Esophagus mucosa (tissue), 1 donor: Measurements from ENCODE around the gene UBASH3B. TPM values are rescaled to one million over a fixed set of nuclear protein-coding genes. Genes with fewer than 3 reads are reported as not detected.
"Not testable (repeated sequence)": the region's sequence is repeated elsewhere in the genome, so short reads cannot be mapped to it uniquely, and the experiment has no call there.

Experiments used
- ATAC-seq: fragments of 200-7000 bp; cut with Tn5 transposase; one replicate; pipeline ENCODE4 v1.9.1; 2020
- total RNA-seq: library from RNA; stranded (reverse); gene quantifications from one replicate; pipeline ENCODE4 v1.2.4, GENCODE V29; 2023
- donor health status: DM: yes; HTN: yes; CAD: no.

UBASH3B gene, protein sequence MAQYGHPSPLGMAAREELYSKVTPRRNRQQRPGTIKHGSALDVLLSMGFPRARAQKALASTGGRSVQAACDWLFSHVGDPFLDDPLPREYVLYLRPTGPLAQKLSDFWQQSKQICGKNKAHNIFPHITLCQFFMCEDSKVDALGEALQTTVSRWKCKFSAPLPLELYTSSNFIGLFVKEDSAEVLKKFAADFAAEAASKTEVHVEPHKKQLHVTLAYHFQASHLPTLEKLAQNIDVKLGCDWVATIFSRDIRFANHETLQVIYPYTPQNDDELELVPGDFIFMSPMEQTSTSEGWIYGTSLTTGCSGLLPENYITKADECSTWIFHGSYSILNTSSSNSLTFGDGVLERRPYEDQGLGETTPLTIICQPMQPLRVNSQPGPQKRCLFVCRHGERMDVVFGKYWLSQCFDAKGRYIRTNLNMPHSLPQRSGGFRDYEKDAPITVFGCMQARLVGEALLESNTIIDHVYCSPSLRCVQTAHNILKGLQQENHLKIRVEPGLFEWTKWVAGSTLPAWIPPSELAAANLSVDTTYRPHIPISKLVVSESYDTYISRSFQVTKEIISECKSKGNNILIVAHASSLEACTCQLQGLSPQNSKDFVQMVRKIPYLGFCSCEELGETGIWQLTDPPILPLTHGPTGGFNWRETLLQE
- 13.9 TPM for total RNA-seq

DNA sequence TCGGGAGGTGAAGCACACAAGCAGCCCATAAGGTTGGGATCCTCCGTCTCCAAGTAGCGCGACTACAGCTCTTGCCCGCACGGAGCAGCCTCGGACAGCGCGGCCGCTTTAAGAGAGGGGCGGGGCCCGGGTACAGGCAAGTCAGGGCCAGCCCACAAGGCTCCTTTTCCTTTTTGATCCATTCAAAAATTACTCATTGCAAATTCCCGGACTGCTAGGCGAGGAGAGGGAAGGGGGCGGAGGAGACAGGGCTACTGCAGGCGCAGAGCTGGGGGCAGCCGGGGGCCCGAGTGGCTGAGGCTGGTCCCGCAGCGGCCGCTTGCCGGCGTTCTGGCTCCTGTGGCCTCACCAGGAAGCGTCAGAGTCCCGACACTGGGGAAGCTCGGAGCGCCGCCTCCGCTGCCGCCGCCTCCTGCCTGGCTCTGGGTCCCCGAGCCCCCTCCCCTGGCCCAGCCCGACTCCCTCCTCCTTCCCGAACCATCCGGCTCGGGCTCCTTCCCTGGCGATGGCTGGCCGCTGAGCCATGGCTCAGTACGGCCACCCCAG lies at the start of gene UBASH3B:
UBASH3B (plus strand) TSS at position 196 of the 546 bp plus-strand sequence; CDS start at position 524, 328 bp downstream.
- ATAC-seq: peak; percentile 87

DNA sequence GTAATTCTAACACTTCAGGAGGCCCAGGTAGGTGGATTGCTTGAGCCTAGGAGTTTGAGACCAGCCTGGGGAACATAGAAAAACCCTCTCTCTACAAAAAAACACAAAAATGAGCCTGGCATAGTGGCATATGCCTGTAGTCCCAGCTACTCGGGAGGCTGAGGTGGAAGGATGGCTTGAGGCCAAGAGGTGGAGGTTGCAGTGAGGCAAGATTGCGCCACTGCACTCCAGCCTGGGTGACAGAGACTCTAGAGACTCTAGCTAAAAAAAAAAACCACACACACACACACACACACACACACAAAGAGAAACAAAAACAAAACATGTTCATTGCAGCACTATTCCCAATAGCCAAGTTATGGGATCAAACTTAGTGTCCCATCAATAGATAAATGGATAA lies 48.4 kb upstream of the UBASH3B start:
- not testable (repeated sequence) for ATAC-seq

DNA sequence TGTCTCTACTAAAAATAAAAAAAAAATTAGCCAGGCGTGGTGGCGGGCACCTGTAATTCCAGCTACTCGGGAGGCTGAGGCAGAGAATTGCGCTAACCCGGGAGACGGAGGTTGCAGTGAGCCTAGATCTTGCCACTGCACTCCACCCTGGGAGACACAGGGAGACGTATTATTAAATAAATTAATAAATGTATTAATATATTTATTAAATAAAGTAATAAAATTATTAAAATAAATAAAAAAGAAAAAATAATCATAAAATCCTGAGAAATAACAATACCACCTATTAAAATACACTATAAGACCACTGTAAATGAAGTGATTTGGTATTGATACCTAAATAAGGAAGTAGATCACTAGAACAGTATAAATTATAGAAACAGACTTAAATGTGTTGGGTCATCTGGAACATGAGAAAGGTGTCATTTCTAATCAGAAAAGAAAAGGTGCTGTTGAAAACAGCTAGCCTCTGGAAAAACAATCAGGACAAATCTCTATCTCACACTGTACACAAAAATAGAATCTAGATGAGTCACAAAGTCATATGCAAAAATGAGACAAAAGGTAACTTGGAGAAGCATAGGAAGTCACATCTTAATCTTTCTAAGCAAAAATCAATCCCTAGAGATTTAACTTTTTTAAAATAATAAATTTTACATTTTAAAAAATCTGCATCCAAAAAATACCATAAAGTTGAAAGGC lies 43.2 kb upstream of the UBASH3B start:
- no peak for ATAC-seq

DNA sequence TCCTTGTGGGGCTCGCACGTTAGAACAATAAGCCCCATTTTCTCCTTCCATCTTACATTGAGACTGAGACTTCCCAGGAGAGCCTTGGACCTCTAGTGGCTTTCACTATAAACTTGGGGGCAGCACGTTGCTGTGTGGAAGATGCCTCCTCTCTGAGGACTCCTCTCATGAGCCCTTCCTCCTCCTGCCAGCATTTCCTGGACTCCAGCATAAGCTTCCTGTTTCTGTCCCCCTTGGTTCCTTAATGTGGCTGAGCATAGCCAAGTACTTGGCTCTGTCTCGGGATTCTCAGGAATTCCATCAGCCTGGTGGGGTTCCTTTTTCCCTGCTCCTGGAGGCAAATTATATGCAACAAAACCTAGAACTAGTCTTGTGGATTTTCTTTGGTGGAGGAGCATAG lies 38.8 kb upstream of the UBASH3B start:
- no peak for ATAC-seq

DNA sequence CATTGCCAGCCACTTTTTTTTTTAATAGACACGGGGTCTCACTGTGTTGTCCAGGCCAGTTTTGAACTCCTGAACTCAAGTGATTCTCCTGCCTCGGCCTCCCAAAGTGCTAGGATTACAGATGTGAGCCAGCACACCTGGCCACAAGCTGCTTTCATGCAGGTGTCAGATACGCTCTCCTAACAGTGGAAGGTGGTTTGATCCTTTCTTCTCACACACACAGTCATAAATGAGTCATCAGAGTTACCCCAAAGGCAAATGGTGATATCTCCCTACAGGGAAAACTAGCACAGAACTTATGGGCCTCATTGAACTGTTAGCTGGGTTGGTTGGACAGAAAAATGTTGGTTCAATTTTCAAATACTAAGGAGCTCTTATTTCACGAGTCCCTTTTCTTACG lies 38.2 kb upstream of the UBASH3B start:
- no peak for ATAC-seq

DNA sequence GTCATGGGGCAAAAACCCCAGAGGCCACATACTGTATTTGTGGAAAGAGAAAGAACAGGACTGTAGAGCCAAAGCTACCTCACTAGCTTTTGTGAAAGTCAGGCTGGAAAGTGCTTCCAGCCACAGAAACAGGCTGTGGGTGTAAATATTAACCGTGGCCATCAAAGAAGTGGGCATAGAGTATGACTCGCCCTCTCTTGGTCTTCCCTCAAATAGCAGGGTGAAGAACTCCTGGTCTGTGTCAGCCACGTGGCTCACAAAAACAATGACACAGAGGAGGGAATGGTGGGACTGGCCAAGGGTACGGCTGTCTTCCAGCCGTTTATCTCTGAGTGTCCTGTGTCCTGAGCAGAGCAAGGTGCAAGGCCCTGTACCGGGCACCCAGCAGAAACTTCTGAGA lies 37.6 kb upstream of the UBASH3B start:
- no peak for ATAC-seq

DNA sequence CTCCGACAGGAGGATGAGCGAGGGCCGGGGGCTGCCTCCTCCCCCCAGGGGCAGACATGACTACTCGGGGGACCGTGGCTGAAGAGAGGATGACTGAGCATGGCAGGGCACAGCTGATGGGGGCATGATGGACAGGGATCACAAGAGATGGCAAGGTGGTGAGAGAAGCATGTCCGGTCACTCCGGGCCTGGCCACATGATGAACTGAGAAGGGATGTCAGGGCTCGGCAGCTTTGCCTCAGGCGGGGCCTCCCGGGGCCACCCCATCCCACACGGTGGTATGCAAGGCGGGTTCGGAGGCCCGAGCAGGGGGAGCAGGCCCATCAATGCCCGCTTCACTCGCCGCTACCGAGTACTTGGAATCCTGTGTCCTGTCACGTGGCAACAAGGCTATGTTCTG lies 36.6 kb upstream of the UBASH3B start:
- no peak for ATAC-seq

DNA sequence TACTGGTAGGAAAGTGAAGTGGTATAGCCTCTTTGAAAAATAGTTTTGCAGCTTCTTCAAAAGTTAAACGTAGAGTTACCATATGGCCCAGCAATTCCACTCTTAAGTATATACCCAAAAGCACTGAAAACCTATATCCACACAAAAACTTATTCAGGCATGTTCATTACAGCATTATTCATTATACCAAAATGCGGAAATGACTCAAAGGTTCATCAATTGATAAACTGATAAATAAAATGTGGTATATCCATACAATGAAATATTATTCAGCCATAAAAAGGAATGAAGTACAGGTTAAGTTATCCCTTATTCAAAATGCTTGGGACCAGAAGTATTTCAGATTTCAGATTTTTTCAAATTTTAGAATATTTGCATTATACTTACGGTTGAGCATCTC lies 35.8 kb upstream of the UBASH3B start:
- ATAC-seq: no peak

DNA sequence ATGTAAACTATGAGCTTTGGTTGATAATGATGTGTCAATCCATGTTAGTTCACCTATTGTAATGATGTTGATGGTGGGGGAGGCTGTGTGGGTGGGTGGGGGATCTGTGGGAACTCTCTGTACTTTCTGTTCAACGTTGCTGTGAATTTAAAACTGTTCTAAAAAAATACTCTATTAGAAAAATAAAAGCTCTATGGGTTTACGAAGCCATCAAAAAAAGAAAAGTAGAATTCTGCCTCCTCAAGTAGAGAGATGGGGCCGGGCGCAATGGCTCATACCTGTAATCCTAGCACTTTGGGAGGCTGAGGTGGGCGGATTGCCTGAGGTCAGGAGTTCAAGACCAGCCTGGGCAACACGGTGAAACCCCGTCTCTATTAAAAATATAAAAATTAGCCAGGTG lies 30.0 kb upstream of the UBASH3B start:
- ATAC-seq: not testable (repeated sequence)

DNA sequence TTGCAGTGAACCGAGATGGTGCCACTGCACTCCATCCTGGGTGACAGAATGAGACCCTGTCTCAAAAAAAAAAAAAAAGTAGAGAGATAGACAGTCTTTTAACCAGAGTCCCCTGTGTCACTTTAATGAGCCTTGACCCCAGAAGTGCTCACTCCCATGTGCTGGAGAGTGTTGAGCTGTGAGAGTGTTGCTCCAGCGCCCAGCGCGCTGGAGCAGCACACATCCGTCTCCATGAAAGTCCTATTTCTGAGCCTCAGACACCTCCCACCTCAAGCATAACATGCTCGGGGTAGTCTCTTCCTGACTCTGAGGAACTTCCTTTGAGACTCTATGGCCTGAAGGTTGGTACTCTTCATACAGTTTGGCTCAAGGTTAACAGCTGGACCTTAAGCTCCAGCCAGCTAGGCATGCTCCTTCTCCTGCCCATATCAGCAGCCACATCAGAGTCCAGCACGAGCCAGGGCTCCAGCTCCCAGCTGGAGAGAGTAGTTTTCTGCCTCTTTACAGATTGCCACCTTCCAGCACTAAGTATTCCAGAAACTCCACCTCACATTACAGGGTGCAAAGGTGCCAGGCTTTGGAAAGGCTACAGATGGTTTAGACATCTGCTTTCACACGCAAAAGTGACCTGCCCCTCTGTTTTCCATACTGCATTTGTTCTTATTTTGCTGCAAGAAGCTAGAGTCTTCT lies 29.4 kb upstream of the UBASH3B start:
- no peak for ATAC-seq

DNA sequence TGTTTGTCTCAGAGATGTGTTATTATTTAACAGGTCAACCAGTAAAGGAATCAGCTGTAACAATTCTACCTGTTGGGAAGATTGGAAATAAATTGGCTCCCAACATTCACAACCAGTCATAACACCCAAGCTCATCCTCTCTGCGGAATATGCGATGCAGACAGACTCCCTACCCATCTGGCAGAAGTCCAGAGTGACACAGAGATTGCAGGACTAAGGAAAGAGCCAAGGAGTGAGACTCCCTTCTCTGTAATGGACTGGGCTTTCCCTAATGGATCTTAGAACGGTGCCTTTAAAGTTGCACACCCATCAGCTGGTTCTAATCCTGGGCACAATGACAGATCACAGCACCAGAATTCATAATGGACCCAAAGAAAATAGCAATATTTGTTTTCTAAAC lies 27.8 kb upstream of the UBASH3B start:
- ATAC-seq: no peak

DNA sequence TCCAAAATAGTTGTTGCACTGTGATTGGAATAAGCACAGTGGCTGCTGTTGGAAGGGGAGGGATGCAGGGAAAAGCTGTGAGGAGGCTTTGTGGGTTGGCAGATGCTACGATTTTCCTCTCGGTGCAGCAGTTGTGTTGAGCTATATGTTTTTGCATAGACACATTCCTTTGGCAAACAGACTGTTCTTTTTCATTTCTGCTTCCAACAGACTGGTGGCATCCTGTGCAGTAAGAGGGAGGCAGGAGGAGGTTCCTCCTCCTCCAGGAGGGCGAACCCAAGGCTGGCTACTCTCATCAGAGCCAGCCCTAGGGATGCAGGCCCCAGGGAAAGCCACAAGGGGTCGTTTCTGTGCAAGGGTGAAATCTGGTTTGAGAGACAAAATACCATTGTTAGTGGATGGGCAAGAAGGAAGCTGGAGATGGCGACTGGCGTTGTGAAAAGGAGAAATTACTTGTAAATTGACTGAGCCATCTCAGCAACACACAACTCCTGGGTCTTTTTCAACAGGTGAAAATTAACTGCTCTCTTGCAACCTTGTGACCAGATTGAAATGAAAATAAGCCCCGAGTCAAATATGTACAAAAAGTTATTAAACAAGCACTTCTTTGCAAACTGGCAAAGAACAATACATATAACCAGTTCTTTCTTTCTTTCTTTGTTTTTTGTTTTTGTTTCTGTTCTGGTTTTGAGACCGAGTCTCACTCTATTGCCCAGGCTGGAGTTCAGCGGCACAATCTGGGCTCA lies 26.5 kb upstream of the UBASH3B start:
- ATAC-seq: peak; percentile 57

DNA sequence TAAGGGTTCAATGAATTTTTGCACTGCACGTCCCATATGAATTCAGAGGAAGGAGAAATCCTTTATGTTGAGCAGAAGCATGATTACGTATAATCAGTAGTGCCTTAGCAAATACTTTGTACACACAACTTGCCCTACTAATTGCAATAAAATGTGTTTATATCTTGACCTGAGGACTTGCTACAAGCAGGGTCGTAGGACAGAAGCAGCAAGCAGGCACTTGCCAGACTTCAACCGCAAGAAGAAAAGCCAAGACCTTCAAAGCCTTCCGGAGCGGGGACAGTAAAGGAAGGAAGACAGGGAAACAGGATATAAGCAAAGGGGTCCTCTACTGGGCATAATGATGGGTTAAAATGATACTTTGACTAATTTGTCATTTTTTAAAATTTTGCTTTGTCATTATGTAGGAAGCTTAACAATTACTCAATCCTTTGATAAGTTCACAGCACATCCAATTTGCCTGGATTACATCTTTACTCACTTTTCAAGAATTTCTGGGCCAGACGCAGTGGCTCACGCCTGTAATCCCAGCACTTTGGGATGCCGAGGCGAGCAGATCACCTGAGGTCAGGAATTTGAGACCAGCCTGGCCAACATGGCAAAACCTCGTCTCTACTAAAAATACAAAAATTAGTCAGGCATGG lies 23.2 kb upstream of the UBASH3B start:
- ATAC-seq: no peak

DNA sequence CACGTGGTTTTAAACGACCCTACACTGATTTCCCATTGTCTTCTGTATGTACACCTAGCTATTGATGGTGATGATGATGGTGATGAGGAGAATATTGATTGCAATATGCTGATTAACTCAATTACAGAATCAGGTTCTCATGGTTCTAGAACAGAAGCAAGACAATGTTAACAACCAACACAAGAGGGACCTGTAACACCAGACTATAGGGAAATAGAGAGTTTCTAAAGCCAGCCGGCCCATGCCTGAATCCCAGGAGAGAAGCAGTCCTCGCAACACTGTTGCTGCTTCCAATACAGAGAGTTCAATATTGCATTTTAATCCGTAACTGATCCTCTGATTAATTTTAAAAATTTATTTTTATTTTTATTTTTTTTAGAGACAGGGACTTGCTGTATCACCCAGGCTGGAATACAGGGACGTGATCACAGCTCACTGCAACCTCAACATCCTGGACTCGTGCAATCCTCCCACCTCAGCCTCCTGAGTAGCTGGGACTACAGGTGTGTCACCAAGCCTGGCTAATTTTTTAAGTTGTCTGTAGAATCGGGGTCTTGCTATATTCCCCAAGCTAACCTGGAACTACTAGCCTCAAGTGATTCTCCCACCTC lies 22.2 kb upstream of the UBASH3B start:
- peak; percentile 66 for ATAC-seq

DNA sequence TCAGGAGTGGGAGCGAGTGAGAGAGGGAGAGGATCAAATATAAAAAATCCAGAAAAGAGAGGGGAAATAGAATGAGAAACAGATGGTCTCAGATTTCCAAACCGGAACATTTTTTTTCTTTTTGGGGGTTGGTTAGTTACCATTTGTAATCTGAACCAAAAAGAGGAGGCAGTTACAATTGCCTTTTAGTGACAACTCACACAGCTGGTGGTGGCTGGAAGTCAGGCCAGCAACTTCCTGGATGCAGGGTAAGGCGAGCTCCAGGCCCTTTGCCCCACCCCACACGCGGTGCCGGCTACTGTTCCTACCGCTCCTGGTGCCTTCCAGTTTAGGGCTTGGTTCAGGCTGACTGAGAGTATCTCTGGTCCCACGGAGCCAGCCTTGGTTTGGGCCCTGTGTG lies 21.0 kb upstream of the UBASH3B start:
- peak; percentile 39 for ATAC-seq

DNA sequence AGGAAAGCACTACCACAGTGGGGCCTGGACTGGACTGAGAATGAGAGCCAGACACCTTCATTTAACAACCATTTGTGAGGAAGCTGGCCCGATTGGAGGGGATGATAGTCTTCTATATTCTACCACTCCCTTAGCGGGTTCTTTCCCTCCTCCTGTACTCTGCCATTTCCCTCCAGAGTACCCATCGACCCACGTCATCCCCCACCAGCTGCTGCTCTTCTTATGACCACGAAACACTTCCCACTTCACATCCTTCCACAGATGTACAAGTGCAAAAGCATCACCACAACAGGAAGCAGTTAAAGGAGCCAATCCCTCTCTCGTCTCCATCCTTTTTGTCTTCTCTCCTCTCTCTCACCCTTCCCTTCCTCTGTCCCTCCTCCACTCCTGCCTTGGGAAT lies 18.0 kb upstream of the UBASH3B start:
- no peak for ATAC-seq

DNA sequence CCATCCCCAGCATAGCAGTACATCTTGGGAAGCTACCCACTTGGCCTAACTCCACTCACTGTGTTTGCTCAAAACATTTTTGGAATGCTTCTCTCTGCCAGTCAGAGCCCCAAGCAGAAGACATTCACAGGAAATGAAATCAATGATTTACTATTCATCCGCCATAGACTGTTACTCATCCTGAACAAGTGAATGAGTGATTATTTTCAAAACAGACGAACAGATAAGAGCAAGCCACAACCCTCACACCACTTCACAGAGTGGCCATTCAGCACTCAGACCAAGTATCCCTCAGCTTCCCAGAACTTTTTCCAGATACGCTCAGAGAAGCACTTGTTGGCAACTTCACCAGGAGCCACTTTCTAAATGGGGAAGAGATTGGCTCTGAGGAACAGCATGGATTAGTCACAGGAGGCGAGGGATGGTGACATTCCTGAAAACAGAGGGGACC lies 13.0 kb upstream of the UBASH3B start:
- ATAC-seq: no peak

DNA sequence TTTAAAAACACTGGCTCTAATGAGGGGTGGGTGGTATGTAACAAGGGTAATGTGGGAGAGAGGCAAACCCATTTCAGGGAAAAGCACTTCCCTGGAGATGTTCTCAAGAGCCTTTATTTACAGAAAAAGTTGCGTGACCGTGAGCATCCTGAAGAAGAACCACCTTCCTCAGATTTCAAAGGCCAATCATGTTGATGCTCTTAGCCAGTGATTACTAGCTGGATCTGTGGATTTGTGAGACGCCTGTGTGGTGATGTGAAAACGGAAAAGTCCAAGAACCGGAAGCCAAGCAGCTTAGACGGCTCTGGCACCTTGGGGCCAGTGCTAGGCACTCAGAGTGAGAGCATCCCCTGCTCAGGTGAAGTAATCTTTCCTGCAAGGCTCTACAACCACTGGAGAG lies 12.6 kb upstream of the UBASH3B start:
- no peak for ATAC-seq

DNA sequence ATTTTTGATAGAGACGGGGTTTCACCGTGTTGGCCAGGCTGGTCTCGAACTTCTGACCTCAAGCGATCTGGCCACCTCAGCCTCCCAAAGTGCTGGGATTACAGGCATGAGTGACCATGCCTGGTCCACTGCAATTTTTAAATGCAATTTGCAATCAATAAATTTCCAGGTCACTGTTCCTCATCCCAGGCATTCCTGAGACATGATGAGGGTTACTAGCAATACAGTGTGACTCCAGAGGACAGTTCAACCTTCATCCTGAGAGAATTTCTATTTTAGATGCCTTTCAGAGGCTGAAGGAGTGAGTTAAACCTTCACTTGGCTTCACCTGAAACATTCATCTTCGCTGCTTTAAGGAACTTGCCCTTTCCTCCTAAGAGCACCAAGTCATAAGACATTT lies 9.7 kb upstream of the UBASH3B start:
- ATAC-seq: no peak

DNA sequence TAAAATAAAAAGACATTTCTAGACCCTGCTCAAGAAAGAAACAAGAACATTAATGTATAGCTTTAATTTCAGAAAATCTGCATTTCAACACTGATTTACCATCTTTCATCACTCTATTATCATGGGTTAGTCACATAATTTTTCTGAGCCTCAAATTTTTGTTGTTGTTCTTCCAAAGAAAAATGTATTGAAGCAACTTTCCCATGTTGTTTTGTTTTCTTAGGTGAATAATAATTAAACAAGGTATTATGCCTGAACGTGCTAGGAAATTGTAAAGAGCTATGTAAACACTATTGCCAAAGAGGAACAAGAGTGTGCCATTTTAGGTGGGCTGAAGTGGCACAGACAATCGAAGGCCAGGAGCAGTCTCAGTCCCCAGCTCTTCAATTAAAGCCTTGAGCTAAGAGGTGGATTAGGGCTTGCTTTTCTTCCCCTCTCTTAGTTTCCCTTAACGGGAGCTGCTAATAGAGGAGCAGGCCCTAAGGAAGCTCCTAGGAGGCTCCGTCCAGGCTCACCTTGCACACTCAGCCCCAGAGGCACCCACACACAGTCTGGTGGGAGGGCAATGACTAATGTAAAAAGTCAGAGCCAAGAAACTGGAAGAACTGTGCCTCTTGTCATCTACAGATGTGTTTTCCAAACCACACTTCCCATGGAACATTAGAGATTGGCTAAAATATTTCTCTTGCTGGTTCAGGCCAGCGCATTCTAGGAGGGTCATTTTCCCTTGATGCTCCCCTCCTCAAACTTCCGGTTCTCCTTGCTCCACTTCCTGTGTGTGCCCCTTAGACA lies 8.8 kb upstream of the UBASH3B start:
- ATAC-seq: no peak
